CD14-positive monocyte (primary cell): Measurements from ENCODE around the gene TOP3A. TPM values are rescaled to one million over a fixed set of nuclear protein-coding genes. Genes with fewer than 3 reads are reported as not detected.

Experiments used
- DNase-seq, 3 donors: peaks; one replicate each; pipeline ENCODE4 v3.0.0-alpha.2; 2011 to 2022
- H2AFZ ChIP-seq: 2 replicates; pipeline ENCODE4 v1.6.0; 2012; ENCODE audit warnings: mild to moderate bottlenecking, low read depth, low read length, inconsistent platforms; ENCODE audit not compliant: insufficient read depth, poor library complexity, severe bottlenecking
- H3K27ac ChIP-seq, 2 donors: 1 replicate in 1 of 2; 2 replicates in 1 of 2; pipeline ENCODE4 v1.5.1; 2012 to 2013; ENCODE audit warnings: low read length in 2 of 2, control low read depth in 1 of 2, inconsistent platforms in 1 of 2, low read depth in 1 of 2, mild to moderate bottlenecking in 1 of 2
- H3K27me3 ChIP-seq, 2 donors: one replicate each; pipeline versions ENCODE4 v1.6.0 to v1.6.1; 2011 to 2013; ENCODE audit warnings: low read length in 2 of 2; ENCODE audit not compliant: control insufficient read depth in 2 of 2, insufficient read depth in 2 of 2
- H3K36me3 ChIP-seq, 2 donors: replicated peaks in 1 of 2; 1 replicate in 1 of 2; 2 replicates in 1 of 2; pipeline versions ENCODE4 v1.5.1 to v1.6.1; 2012 to 2013; ENCODE audit warnings: low read length in 2 of 2, control low read depth in 1 of 2, inconsistent platforms in 1 of 2, mild to moderate bottlenecking in 1 of 2; ENCODE audit not compliant: insufficient read depth in 2 of 2, control insufficient read depth in 1 of 2
- H3K4me1 ChIP-seq, 2 donors: 1 replicate in 1 of 2; 2 replicates in 1 of 2; pipeline versions ENCODE4 v1.5.1 to v1.6.1; 2012 to 2013; ENCODE audit warnings: low read length in 2 of 2, control low read depth in 1 of 2, inconsistent platforms in 1 of 2, mild to moderate bottlenecking in 1 of 2, moderate library complexity in 1 of 2; ENCODE audit not compliant: insufficient read depth in 2 of 2, control insufficient read depth in 1 of 2
- H3K4me2 ChIP-seq: replicated peaks from 2 replicates; pipeline ENCODE3; 2012; ENCODE audit warnings: low read length, moderate library complexity, mild to moderate bottlenecking; ENCODE audit not compliant: poor library complexity, severe bottlenecking; ENCODE audit errors: extremely low read depth
- H3K4me3 ChIP-seq, 3 experiments: fragments of 200-600 bp in 1 of 3; sonication (generic) in 1 of 3; replicated peaks in 1 of 3; 1 replicate in 2 of 3; 2 replicates in 1 of 3; pipeline ENCODE4 v1.5.1; 2011 to 2013; ENCODE audit warnings: low read length in 3 of 3, mild to moderate bottlenecking in 3 of 3, control low read depth in 2 of 3, low read depth in 2 of 3, inconsistent platforms in 1 of 3, moderate library complexity in 1 of 3
- H3K79me2 ChIP-seq: 2 replicates; pipeline ENCODE4 v1.6.0; 2012; ENCODE audit warnings: mild to moderate bottlenecking, control low read depth, inconsistent platforms, low read length, moderate library complexity; ENCODE audit not compliant: insufficient read depth
- H3K9ac ChIP-seq: 2 replicates; pipeline ENCODE4 v1.6.0; 2017; ENCODE audit warnings: low read length, mild to moderate bottlenecking; ENCODE audit not compliant: insufficient read depth, poor library complexity, severe bottlenecking
- H3K9me3 ChIP-seq, 2 donors: replicated peaks in 1 of 2; 1 replicate in 1 of 2; 2 replicates in 1 of 2; pipeline versions ENCODE4 v1.5.1 to v1.6.1; 2012 to 2013; ENCODE audit warnings: low read length in 2 of 2, control low read depth in 1 of 2; ENCODE audit not compliant: control insufficient read depth in 1 of 2, insufficient read depth in 1 of 2
- H4K20me1 ChIP-seq: 2 replicates; pipeline ENCODE4 v1.6.0; 2012; ENCODE audit warnings: mild to moderate bottlenecking, low read length, control low read depth, moderate library complexity; ENCODE audit not compliant: insufficient read depth
- H3K27ac Mint-ChIP-seq, 7 donors: one replicate each; pipeline ENCODE4 v1.8.0; 2020; ENCODE audit warnings: mild to moderate bottlenecking in 7 of 7, mixed read lengths in 7 of 7, moderate library complexity in 6 of 7, inconsistent platforms in 2 of 7
- H3K27me3 Mint-ChIP-seq, 3 donors: one replicate each; pipeline ENCODE4 v1.8.0; 2021 to 2022; ENCODE audit warnings: low read depth in 3 of 3, mild to moderate bottlenecking in 3 of 3, mixed read lengths in 3 of 3, moderate library complexity in 3 of 3, inconsistent platforms in 1 of 3
- H3K36me3 Mint-ChIP-seq, 2 donors: one replicate each; pipeline ENCODE4 v1.8.0; 2020; ENCODE audit warnings: mixed read lengths in 2 of 2, inconsistent platforms in 1 of 2, mild to moderate bottlenecking in 1 of 2
- H3K4me1 Mint-ChIP-seq: one replicate; pipeline ENCODE4 v1.8.0; 2020; ENCODE audit warnings: mild to moderate bottlenecking, mixed read lengths
- H3K4me3 Mint-ChIP-seq, 2 donors: one replicate each; pipeline ENCODE4 v1.8.0; 2020; ENCODE audit warnings: mild to moderate bottlenecking in 2 of 2, mixed read lengths in 2 of 2, moderate library complexity in 1 of 2
- H3K9me3 Mint-ChIP-seq, 7 donors: one replicate each; pipeline ENCODE4 v1.8.0; 2020 to 2022; ENCODE audit warnings: mixed read lengths in 7 of 7, mild to moderate bottlenecking in 6 of 7, moderate library complexity in 6 of 7, inconsistent platforms in 2 of 7
- WGBS: methylation state at CpG from one replicate; pipeline ENCODE4 v1.1.5; 2013; ENCODE audit warnings: missing lambda C conversion rate; ENCODE audit not compliant: insufficient coverage; 5-methylcytosine and 5-hydroxymethylcytosine counted together
- intact Hi-C, 2 donors: fragments of 100-400 bp; cut with micrococcal nuclease; formaldehyde crosslinking; loops; one replicate each; pipeline versions ENCODE4 v1.15.0 to v1.15.1; 2023
- polyA plus RNA-seq, 3 donors: library from polyadenylated mRNA; depleted of rRNA in 1 of 3; unstranded in 2 of 3; stranded (reverse) in 1 of 3; fragments of 300-500 nt in 2 of 3; fragments of >200 nt in 1 of 3; fragmentation: Illumina TruSeq in 2 of 3; gene quantifications; 1 replicate in 2 of 3; 2 replicates in 1 of 3; pipeline ENCODE4 v1.2.3, GENCODE V29; 2012 to 2021
- TF ChIP-seq, protein P1 (sequence below): fragments of 200-600 bp; IDR thresholded peaks from one replicate; pipeline ENCODE4 v1.8.0; 2022; ENCODE audit warnings: antibody characterized with exemption, mild to moderate bottlenecking

The TOP3A gene
- polyA plus RNA-seq, 3 donors: 15.2 to 25.6 (median 22.3) TPM

DNA sequence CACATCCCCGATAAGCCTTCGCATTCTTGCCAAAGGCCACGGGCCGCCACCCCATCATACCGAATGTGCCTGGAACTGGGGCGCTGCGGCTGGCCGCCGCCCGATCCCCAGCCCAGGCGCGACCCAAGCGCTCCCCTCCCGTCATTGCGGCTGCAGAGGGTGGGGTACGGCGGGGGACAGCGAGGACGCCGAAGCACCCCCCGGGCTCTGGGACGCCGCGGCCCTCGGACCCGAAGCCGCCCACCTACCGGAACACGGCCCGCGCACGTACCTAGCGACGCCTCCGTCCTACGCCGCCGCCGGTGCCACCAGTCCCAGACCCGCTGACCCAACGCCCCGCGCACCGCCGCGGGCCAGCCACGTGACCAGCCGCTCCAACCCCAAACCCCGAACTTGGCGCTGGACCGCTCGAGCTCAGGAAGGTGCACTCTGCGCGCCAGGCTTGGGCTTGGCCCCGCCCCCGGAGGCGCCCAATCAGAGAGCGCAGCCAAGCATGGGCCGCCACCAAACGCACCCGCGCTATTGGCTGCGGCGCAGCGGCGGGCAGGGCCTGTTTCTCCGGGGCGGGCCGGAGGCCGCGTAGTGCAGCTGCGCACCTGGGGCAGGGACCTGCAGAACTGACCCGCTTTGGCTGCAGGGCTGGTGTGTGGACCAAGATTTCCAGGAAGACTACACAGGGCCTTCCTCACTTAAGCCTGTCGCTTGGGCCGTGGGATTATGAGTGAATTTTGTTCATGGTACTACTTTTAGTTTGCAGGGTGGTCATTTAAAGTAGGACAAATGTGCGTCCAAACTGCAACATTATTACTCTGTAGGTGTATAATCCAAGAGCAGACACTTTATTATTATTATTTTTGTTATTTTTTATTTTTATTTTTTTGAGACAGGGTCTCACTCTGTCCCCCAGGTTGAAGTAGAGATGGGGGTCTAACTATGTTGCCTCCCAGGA, 48.6 kb upstream of the TOP3A start, which contains the start of gene SHMT1:
TSS of gene SHMT1 (minus strand) at position 450 of the 949 bp plus-strand sequence. CDS start 7,569 bp downstream, outside the sequence.
- TF ChIP-seq, protein P1, sequence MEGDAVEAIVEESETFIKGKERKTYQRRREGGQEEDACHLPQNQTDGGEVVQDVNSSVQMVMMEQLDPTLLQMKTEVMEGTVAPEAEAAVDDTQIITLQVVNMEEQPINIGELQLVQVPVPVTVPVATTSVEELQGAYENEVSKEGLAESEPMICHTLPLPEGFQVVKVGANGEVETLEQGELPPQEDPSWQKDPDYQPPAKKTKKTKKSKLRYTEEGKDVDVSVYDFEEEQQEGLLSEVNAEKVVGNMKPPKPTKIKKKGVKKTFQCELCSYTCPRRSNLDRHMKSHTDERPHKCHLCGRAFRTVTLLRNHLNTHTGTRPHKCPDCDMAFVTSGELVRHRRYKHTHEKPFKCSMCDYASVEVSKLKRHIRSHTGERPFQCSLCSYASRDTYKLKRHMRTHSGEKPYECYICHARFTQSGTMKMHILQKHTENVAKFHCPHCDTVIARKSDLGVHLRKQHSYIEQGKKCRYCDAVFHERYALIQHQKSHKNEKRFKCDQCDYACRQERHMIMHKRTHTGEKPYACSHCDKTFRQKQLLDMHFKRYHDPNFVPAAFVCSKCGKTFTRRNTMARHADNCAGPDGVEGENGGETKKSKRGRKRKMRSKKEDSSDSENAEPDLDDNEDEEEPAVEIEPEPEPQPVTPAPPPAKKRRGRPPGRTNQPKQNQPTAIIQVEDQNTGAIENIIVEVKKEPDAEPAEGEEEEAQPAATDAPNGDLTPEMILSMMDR: no peak
- Mint-ChIP-seq H3K36me3 (peaks cover 2 to 8% of the 10 kb centered on the region in 2 donors), H3K27ac (peak within 1 kb of the TSS in 5 of 7 donors; percentile 25 to 78 (median 40)), H3K27me3 (peaks cover under 1 to 2% (median 2%) of the 10 kb centered on the region in 3 donors), H3K4me3 (peak within 1 kb of the TSS; percentile 88 to 92), H3K9me3 (peaks cover 0 to 8% (median 0%) of the 10 kb centered on the region in 7 donors), H3K4me1 (peaks cover 14% of the 10 kb centered on the region)
- H3K4me2 ChIP-seq: peak within 1 kb of the TSS; percentile 99
- under 1% methylated on average over 73 of the region's 76 CpGs for WGBS
- H2AFZ ChIP-seq: peak within 1 kb of the TSS; percentile 97
- H3K36me3 ChIP-seq: no peaks in the 10 kb centered on the region
- peak within 1 kb of the TSS in 1 of 2 donors; percentile 49 for H3K27ac ChIP-seq
- intact Hi-C loops: no loop called here
- H3K4me3 ChIP-seq: peak within 1 kb of the TSS; percentile 53 to 85 (median 62)
- no peaks in the 10 kb centered on the region for H3K79me2 ChIP-seq
- no peaks in the 10 kb centered on the region for H4K20me1 ChIP-seq
- H3K4me1 ChIP-seq: peaks cover 11 to 13% of the 10 kb centered on the region in 2 donors
- peak within 1 kb of the TSS; percentile 63 for H3K9ac ChIP-seq
- peak; percentile 79 to 88 (median 88) for DNase-seq
- peaks cover 0 to 5% of the 10 kb centered on the region in 2 donors for H3K9me3 ChIP-seq
- H3K27me3 ChIP-seq: no peaks in the 10 kb centered on the region

DNA sequence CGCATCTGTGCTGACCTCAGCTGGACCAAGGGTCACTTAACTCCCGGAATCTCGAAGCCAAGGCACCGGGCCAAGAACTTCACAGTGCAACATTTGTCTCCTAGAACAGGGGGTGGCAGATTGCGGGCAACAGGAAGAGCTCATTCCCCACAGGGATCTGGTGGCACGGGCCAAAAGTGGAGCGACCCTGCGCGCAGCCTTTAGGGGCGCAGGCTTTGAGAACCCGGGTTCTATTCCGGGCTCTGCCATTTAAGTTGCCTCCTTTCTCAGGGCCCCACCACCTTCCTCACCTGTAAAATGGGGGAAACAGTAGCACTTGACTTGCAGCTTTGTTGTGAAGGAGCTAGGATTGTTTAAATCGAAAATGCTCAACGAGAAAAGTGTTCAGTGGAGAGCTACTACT, 47.9 kb upstream of the TOP3A start:
- DNase-seq: no peak
- peak overlapping the region in 2 of 7 donors; percentile 40 to 54 for H3K27ac Mint-ChIP-seq

More for the DNA sequence above, 47.9 kb upstream of the TOP3A start:
- TF ChIP-seq, protein P1: no peak
- H3K9me3 ChIP-seq: peaks cover 0 to 5% of the 10 kb centered on the region in 2 donors
- H3K4me1 ChIP-seq: peaks cover 11 to 13% of the 10 kb centered on the region in 2 donors
- H3K36me3 ChIP-seq: no peaks in the 10 kb centered on the region
- peaks cover 0 to 2% (median 0%) of the 10 kb centered on the region in 3 donors for H3K27me3 Mint-ChIP-seq
- peaks cover 0 to 8% (median 0%) of the 10 kb centered on the region in 7 donors for H3K9me3 Mint-ChIP-seq
- H3K4me3 Mint-ChIP-seq: peak overlapping the region; percentile 88 to 92
- H3K79me2 ChIP-seq: no peaks in the 10 kb centered on the region
- H2AFZ ChIP-seq: peak overlapping the region; percentile 97
- H3K4me3 ChIP-seq: peak overlapping the region; percentile 53 to 85 (median 62)
- H3K9ac ChIP-seq: peak overlapping the region; percentile 63
- H3K36me3 Mint-ChIP-seq: peaks cover 2 to 8% of the 10 kb centered on the region in 2 donors
- intact Hi-C loops: no loop called here
- WGBS: 17% methylated on average over 6 of the region's 14 CpGs
- no peaks in the 10 kb centered on the region for H3K27me3 ChIP-seq
- H3K27ac ChIP-seq: peak overlapping the region in 1 of 2 donors; percentile 49
- no peaks in the 10 kb centered on the region for H4K20me1 ChIP-seq
- peak overlapping the region; percentile 99 for H3K4me2 ChIP-seq
- peaks cover 14% of the 10 kb centered on the region for H3K4me1 Mint-ChIP-seq
